Central memory CD8-positive, alpha-beta T cell (primary cell): ENCODE measurements around the gene ARIH2.

Source experiments
- ATAC-seq: fragments of 150-1000 bp; cut with Tn5 transposase; replicated peaks from 2 replicates; pipeline ENCODE4 v1.10.0; 2022; ENCODE audit warnings: mild to moderate bottlenecking, moderate FRiP score, moderate number of reproducible peaks; ENCODE audit not compliant: poor library complexity, severe bottlenecking; ENCODE audit errors: extremely low read depth
- DNase-seq, 2 donors: peaks; one replicate each; pipeline ENCODE4 v3.0.0; 2021; ENCODE audit warnings: low spot score in 2 of 2
- H3K27ac Mint-ChIP-seq: one replicate; pipeline ENCODE4 v1.8.0; 2022; ENCODE audit warnings: low read depth, mild to moderate bottlenecking, moderate library complexity, mixed read lengths
- H3K27me3 Mint-ChIP-seq: one replicate; pipeline ENCODE4 v1.8.0; 2022; ENCODE audit warnings: mixed read lengths
- H3K36me3 Mint-ChIP-seq: one replicate; pipeline ENCODE4 v1.8.0; 2022; ENCODE audit warnings: mild to moderate bottlenecking, moderate library complexity, mixed read lengths; ENCODE audit not compliant: insufficient read depth
- H3K4me1 Mint-ChIP-seq: one replicate; pipeline ENCODE4 v1.8.0; 2022; ENCODE audit warnings: mixed read lengths
- H3K4me3 Mint-ChIP-seq: one replicate; pipeline ENCODE4 v1.8.0; 2022; ENCODE audit warnings: mild to moderate bottlenecking, moderate library complexity, mixed read lengths
- H3K9me3 Mint-ChIP-seq: one replicate; pipeline ENCODE4 v1.8.0; 2022; ENCODE audit warnings: mixed read lengths

The ARIH2 gene

GRCh38 chr3:49021813-49022687, 103.4 kb downstream of the ARIH2 start, which contains the start of gene NDUFAF3:
NDUFAF3 (plus strand) TSS chr3:49022121; CDS start chr3:49022145, 24 bp downstream.
- H3K4me3 Mint-ChIP-seq, result peak within 1 kb of the TSS; percentile 98
- ATAC-seq (peak; percentile 84), DNase-seq (peak; percentile 89 to 92)
- peaks cover 35% of the 10 kb centered on the region for H3K4me1 Mint-ChIP-seq
- peaks cover 40% of the 10 kb centered on the region for H3K36me3 Mint-ChIP-seq
- peak within 1 kb of the TSS; percentile 96 for H3K27ac Mint-ChIP-seq
- H3K9me3 Mint-ChIP-seq, result no peaks in the 10 kb centered on the region
- no peaks in the 10 kb centered on the region for H3K27me3 Mint-ChIP-seq

DNA sequence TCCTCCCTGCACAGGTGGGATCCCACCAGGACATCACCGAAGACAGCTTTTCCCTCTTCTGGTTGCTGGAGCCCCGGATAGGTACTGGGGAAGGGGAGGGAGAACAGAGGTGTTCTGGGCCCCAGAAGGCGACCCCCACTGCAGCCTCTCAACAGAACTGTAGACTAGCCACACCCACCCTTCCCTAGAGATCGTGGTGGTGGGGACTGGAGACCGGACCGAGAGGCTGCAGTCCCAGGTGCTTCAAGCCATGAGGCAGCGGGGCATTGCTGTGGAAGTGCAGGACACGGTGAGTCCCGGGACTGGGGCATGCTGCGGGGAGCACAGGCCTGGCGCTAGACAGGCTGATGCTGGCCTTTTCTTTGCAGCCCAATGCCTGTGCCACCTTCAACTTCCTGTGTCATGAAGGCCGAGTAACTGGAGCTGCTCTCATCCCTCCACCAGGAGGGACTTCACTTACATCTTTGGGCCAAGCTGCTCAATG, 104.1 kb downstream of the ARIH2 start:
- peaks cover 39% of the 10 kb centered on the region for H3K36me3 Mint-ChIP-seq
- DNase-seq, result no peak
- peaks cover 35% of the 10 kb centered on the region for H3K4me1 Mint-ChIP-seq
- ATAC-seq, result no peak
- peak overlapping the region; percentile 98 for H3K4me3 Mint-ChIP-seq
- H3K9me3 Mint-ChIP-seq, result no peaks in the 10 kb centered on the region
- no peaks in the 10 kb centered on the region for H3K27me3 Mint-ChIP-seq
- H3K27ac Mint-ChIP-seq, result peak overlapping the region; percentile 96

GRCh38 chr3:49023775-49024174, 105.1 kb downstream of the ARIH2 start:
- Mint-ChIP-seq H3K36me3 (peaks cover 41% of the 10 kb centered on the region), H3K27ac (no peak overlapping the region)

GRCh38 chr3:49024449-49024848, 105.8 kb downstream of the ARIH2 start:
- no peaks in the 10 kb centered on the region for H3K9me3 Mint-ChIP-seq
- no peaks in the 10 kb centered on the region for H3K27me3 Mint-ChIP-seq
- H3K36me3 Mint-ChIP-seq, result peaks cover 47% of the 10 kb centered on the region
- peaks cover 44% of the 10 kb centered on the region for H3K4me1 Mint-ChIP-seq
- H3K27ac Mint-ChIP-seq, result no peak overlapping the region
- H3K4me3 Mint-ChIP-seq, result no peak overlapping the region
- DNase-seq (no peak), ATAC-seq (no peak)

More at GRCh38 chr3:49023775-49024174, 105.1 kb downstream of the ARIH2 start:
- DNase-seq, result no peak
- Mint-ChIP-seq H3K27me3 (no peaks in the 10 kb centered on the region), H3K4me1 (peaks cover 39% of the 10 kb centered on the region), H3K9me3 (no peaks in the 10 kb centered on the region), H3K4me3 (peak overlapping the region; percentile 98)
- ATAC-seq, result no peak

DNA sequence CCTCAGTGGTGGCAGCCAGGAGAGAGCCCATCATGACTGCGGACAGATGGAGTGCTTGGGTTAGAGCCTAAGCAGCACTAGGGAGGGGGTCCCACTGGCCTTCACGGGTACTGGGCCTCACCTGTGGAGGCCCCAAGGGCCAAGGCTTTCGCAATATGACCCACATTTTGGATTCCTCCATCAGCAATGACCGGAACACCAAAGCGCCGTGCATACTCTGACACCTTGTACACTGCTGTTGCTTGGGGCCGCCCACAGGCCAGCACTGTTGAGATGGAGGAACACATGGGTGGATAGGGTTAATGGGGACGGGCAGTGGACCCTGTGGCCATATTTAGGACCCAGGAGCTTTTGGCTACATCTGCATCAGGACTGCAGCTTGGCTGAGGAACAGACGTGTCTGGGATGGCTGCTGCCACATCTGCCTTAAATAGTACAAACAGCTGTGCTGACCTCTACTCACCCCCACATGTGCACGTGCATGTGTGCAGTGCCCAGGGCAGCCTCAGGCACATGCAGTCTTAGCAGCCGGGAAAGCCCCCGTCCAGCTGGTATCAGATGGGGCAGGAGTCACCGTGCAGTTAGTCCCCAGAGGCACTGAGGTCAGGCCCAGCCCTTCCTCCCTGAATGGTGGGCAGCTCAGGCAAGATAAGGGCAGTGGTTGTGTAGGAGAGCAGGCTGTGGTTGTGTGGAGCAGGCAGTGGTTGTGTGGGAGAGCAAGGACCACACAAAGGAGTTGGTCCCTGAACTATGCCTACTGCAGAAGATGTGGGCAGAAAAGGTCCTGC, 106.6 kb downstream of the ARIH2 start:
- Mint-ChIP-seq H3K4me3 (no peak overlapping the region), H3K9me3 (no peaks in the 10 kb centered on the region), H3K27ac (no peak overlapping the region), H3K36me3 (peaks cover 50% of the 10 kb centered on the region), H3K4me1 (peaks cover 44% of the 10 kb centered on the region), H3K27me3 (no peaks in the 10 kb centered on the region)
- DNase-seq (no peak), ATAC-seq (no peak)

- H3K4me1 Mint-ChIP-seq, result peaks cover 39% of the 10 kb centered on the region
- no peaks in the 10 kb centered on the region for H3K27me3 Mint-ChIP-seq
- H3K4me3 Mint-ChIP-seq, result no peak overlapping the region
- no peak for DNase-seq
- H3K27ac Mint-ChIP-seq, result no peak overlapping the region
- ATAC-seq, result no peak
- no peaks in the 10 kb centered on the region for H3K9me3 Mint-ChIP-seq
- peaks cover 53% of the 10 kb centered on the region for H3K36me3 Mint-ChIP-seq
Measured at GRCh38 chr3:49025793-49026520, 107.3 kb downstream of the ARIH2 start.

DNA sequence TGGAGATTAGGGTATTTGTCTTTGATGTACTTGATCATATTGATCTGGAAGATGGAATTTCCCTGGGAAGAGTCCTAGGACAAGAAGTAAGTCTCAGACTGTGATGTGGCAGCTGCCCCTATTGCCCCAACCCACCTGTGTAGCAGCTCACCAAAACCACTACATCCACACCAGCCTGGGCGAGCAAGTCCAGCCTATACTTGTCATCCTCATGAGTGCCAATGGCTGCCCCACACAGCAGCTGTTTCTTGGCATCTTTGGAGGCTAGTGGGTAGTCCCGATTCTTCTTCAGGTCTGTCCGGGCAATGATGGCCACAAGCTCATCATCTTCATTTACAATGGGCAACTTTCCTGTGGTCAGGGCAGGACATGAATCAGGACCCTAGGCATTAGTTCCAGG, 107.9 kb downstream of the ARIH2 start:
- H3K4me3 Mint-ChIP-seq, result no peak overlapping the region
- H3K9me3 Mint-ChIP-seq, result no peaks in the 10 kb centered on the region
- H3K36me3 Mint-ChIP-seq, result peaks cover 51% of the 10 kb centered on the region
- H3K27me3 Mint-ChIP-seq, result no peaks in the 10 kb centered on the region
- H3K27ac Mint-ChIP-seq, result no peak overlapping the region
- ATAC-seq (no peak), DNase-seq (no peak)
- H3K4me1 Mint-ChIP-seq, result peaks cover 39% of the 10 kb centered on the region

DNA sequence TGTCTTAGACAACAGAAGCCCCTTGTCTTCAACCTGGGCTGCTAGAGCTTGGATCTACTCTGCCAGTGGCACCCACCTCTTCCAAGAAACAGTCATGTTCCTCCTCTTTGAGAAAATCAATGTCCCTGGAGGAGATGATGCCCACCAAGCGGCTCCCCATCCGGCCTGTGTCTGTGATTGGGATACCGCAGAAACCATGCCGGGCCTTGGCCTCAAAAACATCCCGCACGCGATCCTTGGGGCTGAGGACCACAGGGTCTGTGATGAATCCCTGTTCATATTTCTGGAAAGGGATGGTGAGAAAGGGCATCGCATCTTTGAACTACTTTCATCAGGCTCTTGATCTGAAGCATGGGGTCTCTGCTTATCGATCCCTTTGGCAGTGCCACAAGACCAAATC, 109.0 kb downstream of the ARIH2 start:
- Mint-ChIP-seq H3K9me3 (no peaks in the 10 kb centered on the region), H3K36me3 (peaks cover 56% of the 10 kb centered on the region), H3K27me3 (no peaks in the 10 kb centered on the region), H3K4me3 (no peak overlapping the region), H3K27ac (peak overlapping the region; percentile 97), H3K4me1 (peaks cover 34% of the 10 kb centered on the region)
- DNase-seq, result no peak
- ATAC-seq, result no peak

DNA sequence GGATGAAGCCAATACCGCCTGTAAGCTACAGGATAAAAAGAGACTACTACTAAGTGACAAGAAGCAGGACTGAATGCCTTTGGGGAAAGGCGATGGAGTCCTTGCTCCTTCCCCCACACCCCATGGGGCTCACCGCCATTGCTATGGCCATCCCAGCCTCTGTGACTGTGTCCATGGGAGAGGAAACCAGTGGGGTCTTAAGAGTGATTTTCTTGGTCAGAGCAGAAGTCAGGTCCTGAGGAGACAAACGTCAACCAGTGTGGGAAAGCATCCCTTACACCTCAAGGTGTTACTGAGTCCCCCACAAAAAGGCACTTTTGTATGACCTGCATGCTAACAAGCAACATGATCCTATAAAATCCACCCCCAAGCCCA, 109.6 kb downstream of the ARIH2 start:
- ATAC-seq (no peak), DNase-seq (no peak)
- H3K27ac Mint-ChIP-seq, result peak overlapping the region; percentile 97
- peaks cover 28% of the 10 kb centered on the region for H3K4me1 Mint-ChIP-seq
- peaks cover 55% of the 10 kb centered on the region for H3K36me3 Mint-ChIP-seq
- H3K9me3 Mint-ChIP-seq, result no peaks in the 10 kb centered on the region
- H3K4me3 Mint-ChIP-seq, result peak overlapping the region; percentile 87
- no peaks in the 10 kb centered on the region for H3K27me3 Mint-ChIP-seq

GRCh38 chr3:49028673-49029562, 110.3 kb downstream of the ARIH2 start, which contains the start of gene IMPDH2:
IMPDH2 (minus strand) TSS chr3:49029398; CDS start chr3:49029350, 48 bp downstream.
- ATAC-seq, result peak; percentile 94
- Mint-ChIP-seq H3K9me3 (no peaks in the 10 kb centered on the region), H3K27me3 (no peaks in the 10 kb centered on the region), H3K27ac (peak within 1 kb of the TSS; percentile 97), H3K4me1 (peaks cover 27% of the 10 kb centered on the region), H3K4me3 (peak within 1 kb of the TSS; percentile 87), H3K36me3 (peaks cover 53% of the 10 kb centered on the region)
- DNase-seq, result peak; percentile 88 to 90

DNA sequence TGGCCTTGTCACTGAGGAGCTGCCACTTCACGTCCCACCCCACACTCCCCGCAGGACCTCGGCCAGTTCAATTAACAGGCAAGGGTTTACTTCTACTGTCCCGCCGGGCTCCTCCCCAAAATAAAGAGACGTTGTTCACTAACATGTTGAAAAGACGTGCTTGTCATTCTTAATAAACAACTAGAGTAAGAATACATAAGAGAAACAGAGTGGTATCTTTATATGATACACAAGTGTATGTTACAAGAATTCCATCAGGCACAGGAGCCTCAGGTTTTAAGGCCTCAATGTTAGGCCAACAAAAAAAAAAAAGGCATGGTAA, 110.9 kb downstream of the ARIH2 start:
- Mint-ChIP-seq H3K36me3 (peaks cover 47% of the 10 kb centered on the region), H3K4me1 (peaks cover 27% of the 10 kb centered on the region), H3K27ac (peak overlapping the region; percentile 97), H3K9me3 (no peaks in the 10 kb centered on the region), H3K4me3 (peak overlapping the region; percentile 87), H3K27me3 (no peaks in the 10 kb centered on the region)
- DNase-seq (no peak), ATAC-seq (no peak)
